GM13977 (cell line): ENCODE measurements around the gene ATP8B3.

ENCODE experiments used
- DNase-seq: peaks from one replicate; pipeline ENCODE4 v3.0.0; 2012; ENCODE audit warnings: low spot score
- in situ Hi-C: fragments of 300-500 bp; cut with MboI; formaldehyde crosslinking; loops from one replicate; pipeline ENCODE4 v1.12.0; 2022; ENCODE audit warnings: low sequenced_read_pairs, low pct_unique_long_range_greater_than_20kb, mixed read lengths, inconsistent platforms; ENCODE audit not compliant: unreplicated experiment
- TF ChIP-seq, protein P1 (sequence below): IDR thresholded peaks from 2 replicates; pipeline ENCODE4 v1.5.1; 2012; ENCODE audit warnings: mild to moderate bottlenecking, control low read depth; ENCODE audit not compliant: insufficient read depth; ENCODE audit errors: extremely low read depth, missing control alignments

The ATP8B3 gene

DNA sequence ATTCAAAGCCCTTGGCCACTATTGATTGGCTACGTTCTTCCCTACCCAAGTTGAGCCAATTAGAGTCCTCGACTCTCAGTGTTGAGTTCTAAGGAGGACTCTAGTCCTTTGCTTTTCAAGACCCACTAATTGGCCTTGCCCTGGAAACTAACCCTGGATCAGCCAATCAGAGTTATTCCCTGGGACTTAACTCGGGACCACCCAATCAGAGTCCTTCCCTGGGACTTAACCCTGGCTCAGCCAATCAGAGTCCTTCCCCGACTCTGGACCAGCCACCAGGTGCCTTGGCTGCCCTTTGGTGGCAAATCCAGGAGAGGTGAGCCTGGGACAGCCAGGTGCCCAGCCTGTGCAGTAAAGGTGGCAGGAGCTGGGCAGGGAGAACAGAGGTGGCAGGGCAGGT lies 28.7 kb downstream of the ATP8B3 start:
- in situ Hi-C loops = no loop called here
- no peak for DNase-seq
- TF ChIP-seq, protein P1, sequence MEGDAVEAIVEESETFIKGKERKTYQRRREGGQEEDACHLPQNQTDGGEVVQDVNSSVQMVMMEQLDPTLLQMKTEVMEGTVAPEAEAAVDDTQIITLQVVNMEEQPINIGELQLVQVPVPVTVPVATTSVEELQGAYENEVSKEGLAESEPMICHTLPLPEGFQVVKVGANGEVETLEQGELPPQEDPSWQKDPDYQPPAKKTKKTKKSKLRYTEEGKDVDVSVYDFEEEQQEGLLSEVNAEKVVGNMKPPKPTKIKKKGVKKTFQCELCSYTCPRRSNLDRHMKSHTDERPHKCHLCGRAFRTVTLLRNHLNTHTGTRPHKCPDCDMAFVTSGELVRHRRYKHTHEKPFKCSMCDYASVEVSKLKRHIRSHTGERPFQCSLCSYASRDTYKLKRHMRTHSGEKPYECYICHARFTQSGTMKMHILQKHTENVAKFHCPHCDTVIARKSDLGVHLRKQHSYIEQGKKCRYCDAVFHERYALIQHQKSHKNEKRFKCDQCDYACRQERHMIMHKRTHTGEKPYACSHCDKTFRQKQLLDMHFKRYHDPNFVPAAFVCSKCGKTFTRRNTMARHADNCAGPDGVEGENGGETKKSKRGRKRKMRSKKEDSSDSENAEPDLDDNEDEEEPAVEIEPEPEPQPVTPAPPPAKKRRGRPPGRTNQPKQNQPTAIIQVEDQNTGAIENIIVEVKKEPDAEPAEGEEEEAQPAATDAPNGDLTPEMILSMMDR = no peak

DNA sequence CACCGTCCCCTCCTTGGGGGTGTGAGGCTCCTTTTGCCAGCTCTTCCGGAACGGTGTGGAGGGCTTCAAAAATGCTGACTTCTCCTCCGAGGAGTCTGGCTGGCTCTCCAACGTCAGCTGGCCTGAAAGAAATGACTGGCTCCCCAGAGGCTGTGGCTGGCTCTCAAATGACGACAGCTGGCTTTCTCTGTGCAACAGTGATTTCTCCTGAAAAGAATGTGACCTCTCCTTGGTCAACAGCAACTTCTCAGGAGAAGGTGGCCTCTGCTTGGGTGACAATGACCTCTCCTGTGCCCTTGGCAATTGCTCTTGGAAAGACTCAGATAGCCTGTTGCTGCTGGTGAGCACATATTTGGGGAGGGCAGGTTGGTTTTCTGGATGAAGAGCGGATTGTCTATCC lies 29.6 kb downstream of the ATP8B3 start:
- in situ Hi-C loops = no loop called here
- TF ChIP-seq, protein P1 = no peak

DNA sequence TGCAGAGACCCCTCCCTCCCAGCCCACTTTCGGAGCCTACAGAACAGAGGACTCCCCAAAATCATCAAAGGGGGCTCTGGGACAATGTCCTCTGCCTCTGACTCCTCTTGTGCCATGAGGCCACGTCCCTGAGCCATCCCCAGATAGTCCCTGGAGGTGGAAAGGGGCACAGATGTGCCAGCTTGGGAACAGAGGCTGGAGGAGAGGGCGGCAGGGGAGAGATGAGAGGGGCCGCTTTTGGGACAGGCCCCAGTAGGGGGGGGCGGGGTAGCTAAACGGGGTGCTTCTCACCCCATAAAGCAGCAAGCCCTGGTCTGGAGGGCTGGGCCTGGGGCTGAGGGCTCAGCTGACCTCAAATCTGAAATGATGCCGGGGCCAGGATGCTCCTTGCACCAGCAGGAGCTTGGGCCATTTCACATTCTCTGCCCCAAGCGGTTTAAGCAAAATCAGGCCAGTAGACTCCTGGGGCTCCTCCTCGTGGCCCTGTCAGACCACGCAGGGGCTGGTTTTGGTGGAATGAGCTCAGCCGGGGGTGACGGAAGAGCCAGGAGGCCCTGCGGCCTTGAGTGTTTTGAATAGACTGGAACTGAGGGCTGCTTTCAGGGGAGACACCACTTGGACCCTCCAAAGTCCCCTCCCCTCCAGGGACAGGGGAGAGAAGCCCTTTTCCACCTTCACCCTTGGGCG lies 31.7 kb downstream of the ATP8B3 start:
- in situ Hi-C loops = no loop called here
- TF ChIP-seq, protein P1 = no peak
- peak; percentile 32 for DNase-seq

More for the DNA sequence above, 29.6 kb downstream of the ATP8B3 start:
- DNase-seq = no peak

DNA sequence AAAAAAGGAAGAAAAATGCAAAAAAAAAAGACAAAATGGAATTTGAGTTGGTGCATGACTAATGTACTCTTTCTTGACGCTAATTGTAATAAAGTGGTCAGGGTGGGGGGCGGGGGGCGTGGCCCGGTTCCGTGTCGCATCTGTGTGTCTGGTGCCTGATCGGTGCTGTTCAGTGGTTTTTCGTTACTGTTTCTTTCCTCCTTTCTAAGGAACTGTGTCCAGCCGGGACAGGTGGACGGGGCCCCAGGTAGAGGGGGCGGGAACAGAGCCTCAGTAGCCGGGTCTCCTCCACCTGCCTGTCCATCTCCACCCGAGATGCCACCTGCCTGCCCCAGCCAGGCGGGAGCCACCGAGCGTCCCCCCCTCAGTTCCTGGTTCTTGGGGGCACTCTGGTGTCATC lies 32.5 kb downstream of the ATP8B3 start:
- TF ChIP-seq, protein P1 = no peak
- in situ Hi-C loops = loop anchor here (10.0 kb wide), 1 partner anchor 235 kb away; no protein-coding TSS in a partner anchor
- no peak for DNase-seq

DNA sequence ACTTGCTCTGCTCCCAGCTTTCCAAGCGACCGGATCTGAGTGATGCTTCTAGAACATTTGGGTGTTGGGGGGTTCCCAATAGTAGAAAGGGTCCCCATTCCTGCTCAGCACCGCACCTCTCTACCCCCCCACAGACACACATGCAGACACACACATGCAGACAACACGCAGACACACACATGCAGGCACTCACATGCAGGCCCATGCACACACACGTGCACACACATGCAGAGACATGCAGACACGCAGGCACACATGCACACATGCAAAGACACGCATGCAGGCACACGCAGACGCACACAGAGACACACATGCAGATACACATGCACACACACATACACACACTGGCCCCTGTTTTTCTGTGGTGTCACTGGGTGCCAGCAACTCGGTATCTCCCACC lies 34.9 kb downstream of the ATP8B3 start:
- TF ChIP-seq, protein P1 = no peak
- DNase-seq = no peak
- in situ Hi-C loops = loop anchor here (10.0 kb wide), 1 partner anchor 232 kb away; no protein-coding TSS in a partner anchor

DNA sequence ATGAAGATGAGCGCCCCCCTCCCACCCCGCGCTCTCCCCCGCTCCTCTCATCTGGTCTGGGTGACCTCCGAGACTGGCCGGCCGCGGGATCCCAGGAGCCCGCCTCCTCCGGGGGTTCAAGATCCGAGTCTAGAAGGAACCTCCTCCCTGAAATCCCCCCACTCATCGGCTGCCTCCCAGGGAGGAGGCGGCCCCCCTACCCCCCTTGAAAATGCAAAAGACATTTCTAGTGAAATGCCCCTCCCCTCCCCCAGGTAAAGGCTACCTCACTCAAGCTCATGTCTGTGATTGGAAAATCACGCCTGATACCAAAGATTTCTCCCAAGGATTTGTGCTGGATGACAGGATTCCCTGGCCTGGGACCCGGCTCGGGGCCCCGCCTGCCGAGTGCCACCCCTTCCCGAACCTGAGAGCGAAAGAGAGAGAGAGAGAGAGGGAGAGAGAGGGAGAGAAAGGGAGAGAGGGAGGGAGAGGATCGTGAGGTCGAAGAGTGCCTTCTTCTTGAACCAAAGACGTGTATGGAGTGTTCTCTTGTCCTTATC lies 35.4 kb downstream of the ATP8B3 start:
- DNase-seq = no peak
- TF ChIP-seq, protein P1 = no peak
- in situ Hi-C loops = loop anchor here (10.0 kb wide), 1 partner anchor 232 kb away; no protein-coding TSS in a partner anchor
